Caki2 (cell line): ENCODE measurements around the gene CFAP61. TPM values are rescaled to one million over a fixed set of nuclear protein-coding genes. Genes with fewer than 3 reads are reported as not detected.
"Not testable (repeated sequence)": the region's sequence is repeated elsewhere in the genome, so short reads cannot be mapped to it uniquely, and the experiment has no call there.

Experiments
- DNase-seq: peaks from one replicate; pipeline ENCODE4 v3.0.0-alpha.2; 2015; ENCODE audit warnings: low read depth
- in situ Hi-C: cut with HindIII; loops from 2 replicates; pipeline ENCODE4 v1.10.0; 2016; ENCODE audit warnings: low sequenced_read_pairs, low pct_unique_long_range_greater_than_20kb, mixed read lengths
- total RNA-seq: library from RNA; depleted of rRNA; stranded (reverse); fragments of >200 nt; shearing (Covaris generic); gene quantifications from 2 replicates; pipeline ENCODE4 v1.2.3, GENCODE V29; 2014; ENCODE audit warnings: low replicate concordance

The CFAP61 gene
- total RNA-seq, 1 experiment from 2014 or later: 0.07 TPM

DNA sequence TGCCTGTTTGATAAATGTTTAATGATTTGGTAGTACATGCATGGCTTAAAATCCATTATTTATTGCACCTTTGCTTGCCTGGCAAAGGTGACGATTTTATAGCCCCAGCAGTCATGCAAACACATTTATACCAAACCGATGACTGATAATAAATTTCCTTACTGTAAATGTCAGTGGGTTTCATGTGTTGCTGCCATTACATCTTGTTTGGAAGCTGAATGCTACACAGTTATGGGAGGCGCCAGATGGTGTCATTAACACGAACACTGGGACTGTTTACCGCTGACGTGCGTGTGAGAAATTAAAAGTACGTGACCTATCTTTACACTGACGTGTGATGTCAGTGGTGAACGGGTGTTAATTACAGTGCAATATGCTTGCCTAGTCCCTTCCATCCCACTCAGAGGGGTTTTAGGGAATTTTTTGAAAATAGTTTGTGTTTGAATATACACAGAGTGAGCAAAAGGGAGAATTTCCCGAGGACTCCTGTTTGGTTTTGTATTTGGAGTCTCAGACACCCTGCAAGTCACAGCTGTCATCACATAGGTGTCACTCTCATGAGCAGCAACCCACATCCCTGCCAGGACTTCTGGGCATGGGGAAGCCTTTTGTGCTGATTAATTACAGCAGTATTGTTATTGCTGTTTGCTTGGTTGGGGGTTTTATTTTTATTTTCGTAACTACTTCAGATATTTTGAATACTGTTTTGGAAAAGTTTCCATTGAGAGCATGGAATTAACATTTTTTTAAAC is 163.8 kb downstream of the CFAP61 start:
- DNase-seq: no peak
- in situ Hi-C loops: no loop called here

DNA sequence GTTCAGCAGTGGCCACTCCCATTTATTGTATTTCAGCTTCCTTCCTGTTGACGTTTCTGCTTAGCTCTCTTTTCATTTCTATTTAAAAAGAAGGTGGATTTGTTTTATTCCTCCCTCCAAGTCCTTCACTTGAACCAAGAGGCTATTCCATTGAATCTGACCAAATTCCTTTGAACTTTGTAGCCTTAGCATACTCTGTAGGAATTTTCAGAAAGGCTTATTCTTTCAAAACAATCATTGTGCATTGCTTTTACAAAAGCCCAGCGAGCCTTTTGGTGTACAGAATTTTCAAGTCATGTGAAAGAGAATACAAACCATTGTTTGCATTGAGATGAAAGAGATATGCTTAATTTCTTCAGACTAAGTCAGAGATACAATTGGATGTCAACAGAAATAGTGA is 164.6 kb downstream of the CFAP61 start:
- in situ Hi-C loops: no loop called here
- no peak for DNase-seq

DNA sequence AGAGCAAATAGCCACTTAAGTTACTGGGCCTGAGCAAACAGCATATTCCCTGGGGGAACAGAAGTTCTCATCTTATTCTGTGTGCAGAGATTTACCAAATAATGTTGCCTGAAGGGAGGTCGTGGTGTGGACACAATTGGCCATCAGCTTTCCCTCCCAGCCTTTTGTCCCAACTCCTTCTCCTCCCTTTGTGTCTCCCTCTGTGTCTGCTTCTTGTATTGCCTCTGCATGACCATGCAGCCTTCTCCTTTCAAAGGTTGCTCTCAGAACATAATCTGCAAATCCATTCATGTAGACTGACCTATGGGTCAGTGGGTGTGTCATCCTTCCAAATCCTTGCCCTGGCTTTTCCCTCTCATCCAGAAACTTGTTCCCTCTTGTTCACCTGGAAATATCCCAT is 165.3 kb downstream of the CFAP61 start:
- DNase-seq: no peak
- in situ Hi-C loops: no loop called here

DNA sequence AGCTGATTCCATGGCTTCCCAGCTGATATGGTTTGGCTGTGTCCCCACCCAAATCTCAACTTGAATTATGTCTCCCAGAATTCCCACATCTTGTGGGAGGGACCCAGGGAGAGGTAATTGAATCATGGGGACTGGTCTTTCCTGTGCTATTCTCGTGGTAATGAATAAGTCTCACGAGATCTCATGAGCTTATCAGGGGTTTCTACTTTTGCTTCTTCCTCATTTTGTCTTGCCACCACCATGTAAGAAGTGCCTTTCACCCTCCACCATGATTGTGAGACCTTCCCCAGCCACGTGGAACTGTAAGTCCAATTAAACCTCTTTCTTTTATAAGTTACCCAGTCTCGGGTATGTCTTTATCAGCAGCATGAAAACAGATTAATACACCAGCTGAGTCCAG is 165.8 kb downstream of the CFAP61 start:
- DNase-seq, in situ Hi-C loops: not testable (repeated sequence)

DNA sequence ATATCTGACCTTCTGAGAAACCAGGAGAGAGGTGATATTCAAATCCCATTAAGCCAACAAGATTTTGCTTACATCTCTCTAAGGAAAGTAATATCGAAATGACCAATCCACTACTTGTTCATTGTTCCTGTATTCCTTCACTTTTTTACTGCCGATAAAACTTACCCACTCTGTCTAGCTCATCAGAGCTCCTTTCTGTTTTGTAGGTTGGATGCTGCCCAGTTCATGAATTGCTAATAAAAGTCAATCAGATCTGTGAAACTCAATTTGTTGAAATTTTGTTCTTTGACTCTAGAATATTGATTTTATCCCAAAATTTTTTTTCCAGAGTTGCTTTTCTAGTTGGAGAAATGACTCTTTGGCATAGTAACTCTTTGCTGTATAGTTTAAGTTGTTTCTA is 166.7 kb downstream of the CFAP61 start:
- DNase-seq: no peak
- in situ Hi-C loops: no loop called here

DNA sequence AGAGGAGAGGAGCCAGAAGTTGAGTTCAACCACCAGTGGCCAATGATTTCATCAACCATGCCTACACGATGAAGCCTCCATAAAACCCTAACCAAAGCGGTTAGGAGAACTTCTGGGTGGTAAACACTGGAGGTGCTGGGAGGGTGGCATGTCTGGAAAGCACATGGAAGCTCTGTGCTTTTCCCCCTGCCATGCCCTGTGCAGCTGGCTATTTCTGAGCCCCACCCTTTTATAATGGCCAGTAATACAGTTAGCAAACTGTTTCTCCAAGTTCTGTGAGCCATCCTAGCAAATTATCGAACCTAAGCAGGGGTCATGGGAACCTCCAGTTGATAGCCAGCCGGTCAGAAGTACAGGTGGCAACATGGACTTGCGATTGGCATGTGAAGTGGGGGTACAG is 167.8 kb downstream of the CFAP61 start:
- DNase-seq: no peak
- in situ Hi-C loops: no loop called here

DNA sequence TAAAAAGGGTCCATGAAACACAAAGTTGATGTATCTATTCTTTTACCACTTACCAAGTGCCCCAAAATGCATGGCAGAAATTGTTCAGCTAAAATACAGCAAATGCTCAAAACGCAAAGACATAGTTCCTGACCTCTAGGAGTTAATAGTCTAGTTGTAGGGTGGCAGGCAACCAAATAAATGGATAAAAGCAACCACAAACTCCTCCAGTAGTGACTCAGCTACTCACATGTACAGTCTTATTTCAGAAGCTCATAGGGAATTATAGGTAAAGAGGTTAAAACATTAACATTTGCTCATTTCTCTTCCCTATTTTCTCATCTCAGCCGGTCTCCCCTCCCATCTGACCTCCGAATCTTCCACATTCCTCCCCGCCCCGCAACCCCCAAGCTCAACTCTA is 171.6 kb downstream of the CFAP61 start:
- DNase-seq: no peak
- in situ Hi-C loops: no loop called here

DNA sequence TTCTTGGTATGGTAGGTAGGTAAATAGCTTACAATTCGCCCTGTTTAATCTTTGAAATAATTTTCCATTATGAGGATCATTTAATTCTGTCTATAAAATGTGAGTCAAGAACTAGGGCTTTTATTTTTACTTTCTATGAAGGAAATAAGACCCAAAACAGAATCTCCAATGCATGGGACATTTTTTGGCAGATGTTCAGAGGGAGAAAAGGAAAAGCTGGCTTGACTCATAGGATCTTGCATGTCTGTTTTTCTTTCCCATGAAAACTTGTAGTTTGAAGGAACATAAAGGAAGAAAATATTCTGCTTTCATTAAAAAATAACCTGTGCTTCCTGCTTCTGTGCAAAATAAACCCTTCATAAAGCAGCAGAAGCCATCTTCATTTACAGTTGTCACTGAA is 172.5 kb downstream of the CFAP61 start:
- in situ Hi-C loops: no loop called here

DNA sequence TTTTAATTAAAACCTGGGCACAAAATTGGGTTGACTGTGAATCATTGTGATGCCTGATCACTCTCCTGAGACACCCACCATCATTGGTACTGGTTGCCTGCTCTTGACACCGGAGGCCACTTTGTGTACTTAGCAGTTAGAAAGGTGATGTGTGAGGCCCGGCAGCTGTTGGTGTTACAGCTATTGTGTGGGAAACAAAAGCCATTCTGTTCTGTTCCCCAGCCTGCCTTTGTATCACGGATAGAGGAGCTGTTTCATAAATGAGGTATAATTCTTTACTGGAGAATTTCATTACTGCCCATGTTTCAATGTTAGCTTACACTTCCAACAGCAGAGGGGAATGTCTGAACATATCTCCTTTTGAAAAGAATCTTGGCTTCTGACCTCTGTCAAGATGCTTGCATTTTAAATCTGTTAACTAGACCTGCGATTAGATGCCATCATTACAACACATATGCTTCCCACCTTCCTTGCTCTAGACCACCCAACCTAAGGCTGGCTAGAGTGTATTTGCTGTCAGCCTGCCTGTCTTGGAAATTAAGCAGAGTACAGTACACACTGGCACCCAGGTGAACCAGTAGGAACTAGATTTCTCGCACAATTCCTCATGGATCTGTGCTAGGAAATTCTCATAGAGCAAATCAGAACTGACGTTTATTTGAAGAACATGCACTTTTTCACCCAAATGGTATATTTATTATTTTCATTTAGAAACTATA is 173.2 kb downstream of the CFAP61 start:
- in situ Hi-C loops: no loop called here

More for the DNA sequence above, 172.5 kb downstream of the CFAP61 start:
- no peak for DNase-seq

DNA sequence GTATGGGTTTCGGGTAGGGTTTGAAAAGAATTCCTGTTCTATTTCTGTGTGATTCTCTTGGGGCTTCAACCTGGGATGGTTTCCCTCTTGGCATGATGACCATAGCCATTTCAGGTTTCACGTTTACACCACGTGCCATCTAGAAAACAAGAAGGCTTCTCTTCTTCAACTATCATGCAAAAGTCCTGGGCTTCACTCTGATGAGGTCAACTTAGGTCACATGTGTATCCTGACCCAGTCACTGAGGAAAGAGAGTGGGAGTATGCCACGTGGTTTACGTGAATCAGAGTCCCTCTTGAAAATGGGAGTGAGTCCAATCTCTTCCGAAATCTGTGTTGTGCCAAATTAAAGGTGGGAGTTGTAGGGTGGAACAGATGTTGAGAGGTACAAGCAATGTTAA is 174.2 kb downstream of the CFAP61 start:
- DNase-seq: no peak
- in situ Hi-C loops: no loop called here

More for the DNA sequence above, 173.2 kb downstream of the CFAP61 start:
- no peak for DNase-seq

DNA sequence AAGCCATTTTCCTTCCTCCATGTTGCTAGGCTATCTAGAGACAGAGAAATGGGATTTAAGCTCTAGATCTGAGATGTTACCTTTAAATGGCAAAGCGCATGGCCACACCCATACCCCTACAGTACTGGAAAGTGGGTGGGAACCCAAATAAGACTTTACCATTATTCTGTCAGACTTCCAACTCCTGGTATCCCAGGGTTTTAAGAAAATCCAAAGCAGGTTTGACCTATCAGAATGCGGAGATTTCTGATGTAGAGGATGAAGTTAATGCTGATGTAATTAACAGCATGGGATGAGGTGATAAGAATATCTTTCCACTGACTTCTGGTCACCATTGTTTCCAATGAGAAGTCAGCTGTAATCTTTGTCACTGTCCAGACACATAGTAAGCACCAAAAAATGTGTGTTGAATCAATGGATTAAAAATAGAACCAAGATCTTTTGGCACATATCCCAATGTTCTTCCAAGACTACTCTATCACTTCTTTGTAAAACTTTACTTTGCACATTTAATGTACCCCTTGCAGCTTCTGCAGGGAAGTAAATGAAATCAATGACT is 174.8 kb downstream of the CFAP61 start:
- no peak for DNase-seq
- in situ Hi-C loops: no loop called here

DNA sequence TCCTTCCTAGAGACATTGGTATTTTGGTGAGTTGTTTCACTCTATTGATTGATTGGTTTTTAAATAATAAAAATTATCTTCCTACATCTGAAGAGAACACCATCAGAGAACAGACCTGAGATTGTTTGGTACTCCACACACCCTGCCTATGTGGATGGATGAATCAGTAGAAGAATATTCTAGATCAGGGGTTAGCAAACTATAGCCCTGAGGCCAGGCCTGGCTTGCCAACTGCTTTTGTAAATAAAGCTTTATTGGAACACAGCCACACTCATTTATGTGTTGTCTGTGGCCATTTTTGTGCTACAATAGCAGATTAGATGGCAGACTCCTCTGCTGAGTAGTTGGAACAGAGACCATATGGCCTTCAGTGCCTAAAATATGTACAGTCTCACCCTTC is 176.0 kb downstream of the CFAP61 start:
- in situ Hi-C loops: no loop called here
- DNase-seq: no peak

DNA sequence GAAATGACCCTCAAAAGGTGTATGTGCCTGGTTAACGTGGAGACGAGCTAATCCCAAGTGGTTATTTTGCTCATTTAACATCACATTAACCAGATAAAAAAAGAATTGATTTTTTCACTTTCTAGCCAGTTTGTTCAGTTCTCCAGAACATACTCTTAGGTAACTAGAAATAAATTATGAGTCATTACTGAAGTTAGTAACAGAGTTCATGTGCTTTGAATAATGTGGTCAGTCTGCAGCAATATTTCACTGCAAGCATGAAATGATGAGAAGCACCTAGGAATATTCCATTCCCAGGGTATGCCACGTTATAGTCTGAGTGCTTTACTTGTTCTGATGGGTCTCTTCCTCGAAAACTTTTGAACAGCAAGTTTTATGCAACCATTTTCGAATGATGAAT is 177.3 kb downstream of the CFAP61 start:
- in situ Hi-C loops: no loop called here
- DNase-seq: no peak

DNA sequence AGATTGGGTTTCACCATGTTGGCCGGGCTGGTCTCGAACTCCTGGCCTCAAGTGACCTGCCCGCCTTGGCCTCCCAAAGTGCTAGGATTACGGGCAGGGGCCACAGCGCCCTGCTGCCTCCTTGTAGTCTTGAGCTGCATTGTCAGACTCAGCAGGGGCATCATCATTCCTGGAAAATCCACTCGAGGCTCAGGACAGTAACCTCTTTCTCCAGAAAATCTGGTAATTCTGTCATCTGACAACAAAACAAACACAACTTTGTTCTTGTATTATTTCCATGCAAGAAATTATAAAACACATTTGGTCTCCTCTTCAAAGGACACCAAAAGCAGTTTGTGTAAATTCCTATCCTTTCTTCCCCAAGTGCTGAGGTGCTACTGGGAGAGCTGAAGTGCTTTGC is 178.4 kb downstream of the CFAP61 start:
- no peak for DNase-seq
- in situ Hi-C loops: no loop called here

DNA sequence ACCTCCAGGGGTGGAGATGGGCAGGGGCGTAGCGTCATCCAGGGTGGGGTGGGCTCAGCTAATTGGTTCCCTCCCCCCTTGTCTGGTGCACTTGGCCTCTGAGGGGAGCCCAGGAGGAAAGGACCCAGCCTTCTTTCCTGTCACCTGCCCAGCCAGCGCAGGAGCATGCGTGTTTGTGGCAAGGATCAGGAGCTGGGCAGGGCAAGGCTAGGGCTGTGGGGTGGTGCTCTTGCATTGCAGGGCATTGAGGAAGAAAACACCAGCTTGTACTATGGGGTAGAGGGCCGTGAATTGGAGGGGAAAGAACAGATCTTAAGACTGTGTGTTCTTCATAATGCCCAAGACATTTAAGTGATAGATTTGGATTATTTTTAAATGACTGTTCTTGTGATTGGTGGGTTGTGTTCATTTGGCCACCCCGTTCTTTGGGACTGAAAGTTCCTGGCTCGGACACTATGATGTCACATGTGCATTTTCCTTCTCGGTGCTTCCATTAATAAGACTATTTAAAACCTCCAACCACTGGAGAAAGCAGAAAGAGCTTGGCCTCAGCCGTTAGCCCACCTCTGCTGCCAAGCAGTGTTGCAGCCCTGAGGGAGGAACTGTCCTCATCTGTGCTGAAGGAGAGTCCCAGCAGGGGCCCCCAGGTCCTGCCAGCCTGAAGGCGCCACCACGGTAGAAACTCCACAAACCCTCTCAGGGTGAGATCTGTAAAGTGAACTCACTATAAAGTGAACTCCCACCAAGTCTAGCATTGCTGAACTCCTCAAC is 179.4 kb downstream of the CFAP61 start:
- in situ Hi-C loops: no loop called here
- DNase-seq: no peak

DNA sequence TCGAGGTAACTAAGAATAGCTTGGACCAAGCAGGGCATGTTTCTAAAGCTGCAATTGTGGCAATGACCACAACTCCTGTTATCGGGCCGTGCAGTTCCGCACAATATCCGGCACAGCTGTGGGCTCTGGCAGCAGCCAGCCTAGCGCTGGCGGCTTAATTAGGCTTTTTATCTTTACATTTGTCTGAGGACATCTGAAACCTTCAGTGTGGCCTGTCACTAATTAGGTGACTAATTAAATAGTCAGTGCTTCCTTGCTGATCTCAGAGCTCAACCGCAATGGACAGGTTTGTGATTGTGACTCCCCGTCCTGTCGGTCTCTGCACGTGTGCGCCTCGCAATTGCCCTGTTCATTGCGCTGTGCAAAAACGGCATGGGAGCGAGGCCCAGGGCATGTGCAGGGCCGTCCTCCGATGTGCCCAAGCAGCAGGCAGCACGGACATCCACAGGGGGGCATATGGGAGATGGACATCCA is 180.7 kb downstream of the CFAP61 start:
- DNase-seq: no peak
- in situ Hi-C loops: no loop called here

DNA sequence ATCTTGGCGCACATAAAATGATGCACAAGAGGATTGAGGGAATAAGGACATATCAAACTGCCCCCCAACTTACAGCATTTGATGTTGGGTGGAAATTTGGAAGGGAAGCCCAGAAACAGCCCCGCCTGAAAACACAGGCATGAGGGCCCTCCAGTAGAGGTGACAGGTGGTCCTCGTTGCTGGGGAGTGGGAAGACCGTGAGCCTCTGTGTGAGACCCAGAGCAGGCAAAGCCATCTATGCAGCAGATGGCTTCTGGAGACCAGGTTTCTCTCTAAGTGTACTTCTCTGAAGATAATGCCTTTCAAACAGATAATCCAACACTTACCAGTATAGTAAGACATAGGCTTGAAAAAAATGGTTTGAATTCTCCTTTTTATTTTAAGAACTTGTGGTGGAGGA is 183.3 kb downstream of the CFAP61 start:
- DNase-seq: no peak
- in situ Hi-C loops: no loop called here

DNA sequence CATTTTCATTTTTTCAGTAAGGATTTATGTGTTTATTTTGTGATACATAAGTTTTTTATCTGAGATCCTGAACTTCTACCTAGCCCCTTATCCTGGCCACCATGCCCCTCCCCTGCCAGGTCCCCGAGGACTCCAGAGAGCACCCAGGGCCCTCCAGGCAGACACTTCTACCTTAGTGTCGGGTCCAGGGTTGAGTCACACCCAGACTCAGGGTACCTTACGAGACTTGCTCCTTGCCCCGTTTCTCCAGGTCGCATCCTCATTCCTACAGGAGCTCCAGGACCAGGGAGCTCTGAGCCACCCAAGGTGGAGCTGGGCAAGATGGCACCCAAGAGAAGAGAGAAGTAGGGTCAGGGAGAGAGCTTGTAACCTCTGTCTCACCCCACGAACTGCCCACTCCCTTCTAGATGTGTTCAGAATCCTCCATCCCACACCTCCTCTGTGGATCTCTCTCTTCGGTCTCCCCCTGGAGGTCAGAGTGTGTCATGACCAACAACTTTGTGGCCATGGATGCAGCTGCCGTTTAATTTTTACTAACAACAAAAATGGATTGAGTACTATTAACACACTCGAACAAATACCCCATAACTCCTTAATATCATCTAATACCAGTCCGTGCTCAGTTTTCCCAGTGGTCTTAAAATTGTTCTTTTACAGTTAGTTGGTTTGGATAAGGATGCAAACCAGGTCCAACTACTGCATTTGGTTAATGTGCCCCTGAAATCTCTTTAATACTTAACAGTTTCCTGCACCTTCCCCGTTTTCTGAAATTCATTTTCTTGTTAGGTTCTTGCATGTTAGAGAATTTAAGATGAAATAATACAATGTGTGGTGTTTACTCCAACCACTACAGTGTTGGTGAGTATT is 185.0 kb downstream of the CFAP61 start:
- in situ Hi-C loops: no loop called here
- peak; percentile 16 for DNase-seq
